ENCODE data around the gene ISG20L2.

Gene ISG20L2

GRCh38 chr1:156693848-156694689, 34.5 kb downstream of the ISG20L2 start:
- in situ Hi-C loops (cut with HindIII; ENCODE audit: low pct_unique_long_range_greater_than_20kb, low sequenced_read_pairs): no loop called here
- no peak for TF ChIP-seq JUND (IDR thresholded peaks at IDR 0.05; ENCODE audit: low read depth)
- DNase-seq (ENCODE audit: low read depth in 1 of 2, low spot score in 1 of 2): peak; percentile 84 to 96

GRCh38 chr1:156692925-156693847, 35.4 kb downstream of the ISG20L2 start:
- no peak; the same call in 1 of the 2 replicates for TF ChIP-seq JUND (IDR thresholded peaks at IDR 0.05; ENCODE audit: low read depth)
- in situ Hi-C loops (cut with HindIII; ENCODE audit: low pct_unique_long_range_greater_than_20kb, low sequenced_read_pairs): no loop called here
- peak in 1 of 2 experiments; percentile 95 for DNase-seq (ENCODE audit: low read depth in 1 of 2, low spot score in 1 of 2)

GRCh38 chr1:156692441-156692924, 36.1 kb downstream of the ISG20L2 start:
- no peak; the same call in 1 of the 2 replicates for TF ChIP-seq JUND (IDR thresholded peaks at IDR 0.05; ENCODE audit: low read depth)
- in situ Hi-C loops (cut with HindIII; ENCODE audit: low pct_unique_long_range_greater_than_20kb, low sequenced_read_pairs): no loop called here
- DNase-seq (ENCODE audit: low read depth in 1 of 2, low spot score in 1 of 2): peak in 1 of 2 experiments; percentile 97

- peak in 1 of 2 experiments; percentile 87 for DNase-seq (ENCODE audit: low read depth in 1 of 2, low spot score in 1 of 2)
- no peak for TF ChIP-seq JUND (IDR thresholded peaks at IDR 0.05; ENCODE audit: low read depth)
- in situ Hi-C loops (cut with HindIII; ENCODE audit: low pct_unique_long_range_greater_than_20kb, low sequenced_read_pairs): no loop called here
These were observed 36.7 kb downstream of the ISG20L2 start for GRCh38 chr1:156691665-156692440.

- DNase-seq (ENCODE audit: low read depth in 1 of 2, low spot score in 1 of 2): no peak
- in situ Hi-C loops (cut with HindIII; ENCODE audit: low pct_unique_long_range_greater_than_20kb, low sequenced_read_pairs): no loop called here
These were observed 37.4 kb downstream of the ISG20L2 start for GRCh38 chr1:156691191-156691590.

GRCh38 chr1:156690675-156691036, 37.9 kb downstream of the ISG20L2 start:
- DNase-seq (ENCODE audit: low read depth in 1 of 2, low spot score in 1 of 2): peak in 1 of 2 experiments; percentile 52
- in situ Hi-C loops (cut with HindIII; ENCODE audit: low pct_unique_long_range_greater_than_20kb, low sequenced_read_pairs): no loop called here
- no peak for TF ChIP-seq JUND (IDR thresholded peaks at IDR 0.05; ENCODE audit: low read depth)

More at GRCh38 chr1:156691191-156691590, 37.4 kb downstream of the ISG20L2 start:
- no peak for TF ChIP-seq JUND (IDR thresholded peaks at IDR 0.05; ENCODE audit: low read depth)

GRCh38 chr1:156689953-156690674, 38.5 kb downstream of the ISG20L2 start:
- in situ Hi-C loops (cut with HindIII; ENCODE audit: low pct_unique_long_range_greater_than_20kb, low sequenced_read_pairs): no loop called here
- DNase-seq (ENCODE audit: low read depth in 1 of 2, low spot score in 1 of 2): peak in 1 of 2 experiments; percentile 83
- TF ChIP-seq JUND (IDR thresholded peaks at IDR 0.05; ENCODE audit: low read depth): no peak

- in situ Hi-C loops (cut with HindIII; ENCODE audit: low pct_unique_long_range_greater_than_20kb, low sequenced_read_pairs): no loop called here
These were observed 39.3 kb downstream of the ISG20L2 start for GRCh38 chr1:156689035-156689952.

GRCh38 chr1:156684227-156684782, 44.3 kb downstream of the ISG20L2 start:
- in situ Hi-C loops (cut with HindIII; ENCODE audit: low pct_unique_long_range_greater_than_20kb, low sequenced_read_pairs): no loop called here
- DNase-seq (ENCODE audit: low read depth in 1 of 2, low spot score in 1 of 2): no peak
- TF ChIP-seq JUND (IDR thresholded peaks at IDR 0.05; ENCODE audit: low read depth): no peak

More at GRCh38 chr1:156689035-156689952, 39.3 kb downstream of the ISG20L2 start:
- no peak for TF ChIP-seq JUND (IDR thresholded peaks at IDR 0.05; ENCODE audit: low read depth)
- DNase-seq (ENCODE audit: low read depth in 1 of 2, low spot score in 1 of 2): peak; percentile 73 to 95

- peak in 1 of 2 experiments; percentile 65 for DNase-seq (ENCODE audit: low read depth in 1 of 2, low spot score in 1 of 2)
- no peak for TF ChIP-seq JUND (IDR thresholded peaks at IDR 0.05; ENCODE audit: low read depth)
- in situ Hi-C loops (cut with HindIII; ENCODE audit: low pct_unique_long_range_greater_than_20kb, low sequenced_read_pairs): no loop called here
These were observed 46.2 kb downstream of the ISG20L2 start for GRCh38 chr1:156682166-156682890.

All from T47D (cell line).